ENCODE measurements around the gene UXS1.
"Not testable (repeated sequence)": the region's sequence is repeated elsewhere in the genome, so short reads cannot be mapped to it uniquely, and the experiment has no call there.

- not testable (repeated sequence) for TF ChIP-seq CTCF (IDR thresholded peaks at IDR 0.05); EZH2 (IDR thresholded peaks at IDR 0.05; ENCODE audit: borderline replicate concordance, insufficient read depth, low read depth, low read length, poor library complexity, severe bottlenecking)
Observed at GRCh38 chr2:106235392-106235791, 41.3 kb upstream of the UXS1 start.
